RWPE1 (cell line): ENCODE measurements around the gene RILPL2.
"Not testable (repeated sequence)": the region's sequence is repeated elsewhere in the genome, so short reads cannot be mapped to it uniquely, and the experiment has no call there.

Experiments used
- CTCF ChIA-PET: fragments of 350-600 bp; sonication (Branson Sonifier 250); formaldehyde crosslinking; extraction: SDS; loops from one replicate; lab custom pipeline; 2021; lab: Yijun Ruan, JAX
- POLR2A ChIA-PET: fragments of 400-600 bp; formaldehyde crosslinking; extraction: SDS; loops from one replicate; lab custom pipeline; 2020; ENCODE audit warnings: antibody characterized with exemption; ENCODE audit not compliant: low non-redundant PET; lab: Yijun Ruan, JAX
- DNase-seq: peaks from one replicate; pipeline ENCODE4 v3.0.0; 2012; ENCODE audit warnings: low spot score
- H3K27ac ChIP-seq: fragments of 450-650 bp; 2 replicates; pipeline ENCODE4 v1.5.1; 2017
- CTCF ChIP-seq: fragments of 450-650 bp; conservative IDR thresholded peaks from 2 replicates; pipeline ENCODE4 v1.5.1; 2017; ENCODE audit warnings: low read depth, mild to moderate bottlenecking

RILPL2 gene

GRCh38 chr12:123469978-123470377 is 33.5 kb upstream of the RILPL2 start:
- ChIA-PET POLR2A (no interaction called here), CTCF (no interaction called here)
- TF ChIP-seq CTCF = no peak
- DNase-seq = no peak
- H3K27ac ChIP-seq = no peak overlapping the region

GRCh38 chr12:123468786-123469185 is 32.3 kb upstream of the RILPL2 start:
- CTCF ChIA-PET = no interaction called here
- POLR2A ChIA-PET = no interaction called here
- TF ChIP-seq CTCF = no peak
- DNase-seq = no peak
- no peak overlapping the region for H3K27ac ChIP-seq

DNA sequence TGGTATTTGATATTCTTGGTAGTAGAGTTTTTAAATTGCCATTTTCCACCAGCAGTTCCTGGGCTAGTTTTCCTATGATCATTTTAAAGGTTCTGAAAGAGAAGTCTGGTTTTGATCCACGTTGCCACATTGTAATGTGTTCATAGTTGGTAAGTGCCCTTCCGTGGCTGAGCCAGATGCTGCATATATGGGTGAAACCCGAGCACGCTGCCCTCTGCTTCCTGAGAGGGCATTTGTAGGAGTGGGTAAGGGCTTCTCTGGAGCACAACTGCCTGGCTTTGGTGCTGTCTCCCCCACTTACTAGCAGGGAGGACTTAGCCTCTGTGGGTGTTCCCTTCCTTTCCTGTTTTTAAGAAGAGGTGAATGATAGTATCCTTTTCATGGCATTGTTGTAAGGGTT is 28.6 kb upstream of the RILPL2 start:
- H3K27ac ChIP-seq = no peak overlapping the region
- DNase-seq = no peak
- POLR2A ChIA-PET = no interaction called here
- no peak for TF ChIP-seq CTCF
- CTCF ChIA-PET = no interaction called here

GRCh38 chr12:123463174-123463573 is 26.7 kb upstream of the RILPL2 start:
- H3K27ac ChIP-seq, DNase-seq, POLR2A ChIA-PET: not testable (repeated sequence)
- CTCF ChIA-PET = interaction anchor here (0.7 kb wide), 1 partner anchor 746 kb away, joined by 10 read pairs; no protein-coding TSS in a partner anchor

DNA sequence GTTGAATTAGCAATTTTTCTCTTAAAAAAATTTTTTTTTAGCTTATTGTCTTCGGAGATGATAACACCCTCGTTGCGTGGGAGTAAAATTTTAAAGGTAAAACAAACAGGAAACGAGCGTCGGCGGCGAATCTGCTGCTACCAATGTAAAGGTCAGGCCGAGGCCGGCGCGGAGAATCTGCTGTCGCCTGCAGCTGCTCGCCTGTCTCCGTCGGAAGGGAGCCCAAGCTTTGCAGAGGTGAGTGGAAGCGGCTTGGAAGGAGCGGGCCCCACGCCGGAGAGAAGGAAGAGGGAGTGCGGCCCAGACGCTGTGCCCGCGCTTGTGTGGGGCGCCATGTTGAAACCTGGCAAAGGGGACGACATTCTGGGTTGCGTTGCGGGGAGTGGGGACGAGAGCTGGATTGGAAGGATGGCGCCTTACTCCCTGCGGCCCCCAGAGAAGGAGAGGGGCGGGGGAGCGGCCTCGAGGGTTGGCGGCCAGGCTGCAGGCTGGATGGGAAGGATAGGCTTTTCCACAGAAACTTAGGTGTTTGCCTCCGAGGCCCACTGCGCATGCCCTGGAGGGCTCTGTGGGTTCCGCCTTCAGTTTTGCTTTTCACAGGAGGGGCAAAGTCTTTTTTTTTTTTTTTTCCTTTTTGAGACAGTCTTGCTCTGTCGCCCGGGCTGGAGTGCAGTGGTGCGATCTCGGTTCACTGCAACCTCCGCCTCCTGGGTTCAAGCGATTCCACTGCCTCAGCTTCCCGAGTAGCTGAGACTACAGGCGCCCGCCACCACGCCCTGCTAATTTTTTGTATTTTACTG is 21.7 kb upstream of the RILPL2 start, which contains the start of gene SNRNP35:
SNRNP35 (plus strand) TSS at position 160 of the 800 bp plus-strand sequence. CDS start 7,402 bp downstream, outside the sequence.
- ChIA-PET CTCF (interaction anchor here (0.6 to 0.7 kb wide), 2 partner anchors 36 to 1054 kb away, joined by 3 read pairs; no protein-coding TSS in a partner anchor), POLR2A (interaction anchor here (0.7 kb wide), 1 partner anchor 21 kb away, joined by 7 read pairs; no protein-coding TSS in a partner anchor)
- TF ChIP-seq CTCF = no peak
- DNase-seq = peak; percentile 52
- peak within 1 kb of the TSS; percentile 99 for H3K27ac ChIP-seq

DNA sequence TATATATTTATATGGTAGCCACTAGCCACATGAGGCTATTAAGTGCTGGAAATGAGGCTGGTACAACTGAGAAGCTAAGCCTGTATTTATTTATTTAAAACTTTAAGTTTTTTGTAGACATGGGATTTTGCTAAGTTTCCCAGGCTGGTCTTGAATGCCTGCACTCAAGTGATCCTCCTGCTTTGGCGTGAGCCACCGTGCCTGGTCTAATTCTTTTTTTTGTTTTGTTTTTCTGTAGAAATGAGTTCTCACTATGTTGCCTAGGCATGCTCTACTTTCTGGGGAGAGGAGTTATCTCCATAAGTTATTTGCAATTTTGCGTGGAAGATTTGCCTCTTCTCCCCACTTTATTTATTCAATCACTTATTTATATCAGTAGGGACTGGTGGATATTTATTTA is 16.7 kb upstream of the RILPL2 start:
- TF ChIP-seq CTCF = no peak
- CTCF ChIA-PET = no interaction called here

GRCh38 chr12:123452276-123452550 is 15.7 kb upstream of the RILPL2 start:
- H3K27ac ChIP-seq, POLR2A ChIA-PET, DNase-seq: not testable (repeated sequence)
- CTCF ChIA-PET = interaction anchor here (0.7 kb wide), 1 partner anchor 1404 kb away, joined by 4 read pairs; no protein-coding TSS in a partner anchor

More for the DNA sequence above, 16.7 kb upstream of the RILPL2 start:
- POLR2A ChIA-PET = no interaction called here
- no peak for DNase-seq
- H3K27ac ChIP-seq = no peak overlapping the region
